Ovary (tissue), 3 donors: ENCODE measurements around the gene CENPC.

ENCODE experiments used
- EP300 ChIP-seq: sonication (generic); formaldehyde crosslinking; IDR thresholded peaks from one replicate; pipeline ENCODE4 v1.6.1; 2017; ENCODE audit warnings: antibody characterized with exemption
- TF ChIP-seq, protein P1 (sequence below), 3 donors: fragments of 450-650 bp in 2 of 3; fragments of 200-600 bp in 1 of 3; IDR thresholded peaks; one replicate each; pipeline versions ENCODE4 v1.5.1 to v1.8.0; 2016 to 2022; ENCODE audit warnings: antibody characterized with exemption in 3 of 3, mild to moderate bottlenecking in 1 of 3
- donor health status: DM: no; HTN: no; CAD: no.

- TF ChIP-seq, protein P1, sequence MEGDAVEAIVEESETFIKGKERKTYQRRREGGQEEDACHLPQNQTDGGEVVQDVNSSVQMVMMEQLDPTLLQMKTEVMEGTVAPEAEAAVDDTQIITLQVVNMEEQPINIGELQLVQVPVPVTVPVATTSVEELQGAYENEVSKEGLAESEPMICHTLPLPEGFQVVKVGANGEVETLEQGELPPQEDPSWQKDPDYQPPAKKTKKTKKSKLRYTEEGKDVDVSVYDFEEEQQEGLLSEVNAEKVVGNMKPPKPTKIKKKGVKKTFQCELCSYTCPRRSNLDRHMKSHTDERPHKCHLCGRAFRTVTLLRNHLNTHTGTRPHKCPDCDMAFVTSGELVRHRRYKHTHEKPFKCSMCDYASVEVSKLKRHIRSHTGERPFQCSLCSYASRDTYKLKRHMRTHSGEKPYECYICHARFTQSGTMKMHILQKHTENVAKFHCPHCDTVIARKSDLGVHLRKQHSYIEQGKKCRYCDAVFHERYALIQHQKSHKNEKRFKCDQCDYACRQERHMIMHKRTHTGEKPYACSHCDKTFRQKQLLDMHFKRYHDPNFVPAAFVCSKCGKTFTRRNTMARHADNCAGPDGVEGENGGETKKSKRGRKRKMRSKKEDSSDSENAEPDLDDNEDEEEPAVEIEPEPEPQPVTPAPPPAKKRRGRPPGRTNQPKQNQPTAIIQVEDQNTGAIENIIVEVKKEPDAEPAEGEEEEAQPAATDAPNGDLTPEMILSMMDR (IDR thresholded peaks at IDR 0.05): no peak
- TF ChIP-seq EP300: no peak
Observed at GRCh38 chr4:67556436-67556835, 11.1 kb upstream of the CENPC start.
